HepG2 (cell line): ENCODE measurements around the gene TMTC4. TPM values are rescaled to one million over a fixed set of nuclear protein-coding genes. Genes with fewer than 3 reads are reported as not detected.

Experiments
- BHLHE40 ChIP-seq: IDR thresholded peaks from 2 replicates; pipeline ENCODE4 v1.6.1; 2011; ENCODE audit warnings: low read length, improper control_type of control experiment
- ETV5 ChIP-seq: IDR thresholded peaks from 2 replicates; pipeline ENCODE4 v1.6.1; 2018; ENCODE audit warnings: missing biosample characterization, missing genetic modification reagents, inconsistent platforms, borderline replicate concordance
- KMT2A ChIP-seq: sonication (generic); formaldehyde crosslinking; IDR thresholded peaks from 2 replicates; pipeline ENCODE4 v1.4.0; 2020; ENCODE audit warnings: missing genetic modification reagents
- NAIF1 ChIP-seq: sonication (generic); formaldehyde crosslinking; IDR thresholded peaks from 2 replicates; pipeline ENCODE4 v1.5.0; 2020; ENCODE audit warnings: mild to moderate bottlenecking, missing genetic modification reagents, borderline replicate concordance
- NR3C1 ChIP-seq: sonication (generic); formaldehyde crosslinking; IDR thresholded peaks from 2 replicates; pipeline ENCODE4 v1.4.0; 2020; ENCODE audit warnings: missing genetic modification reagents
- PPARG ChIP-seq: conservative IDR thresholded peaks from 2 replicates; pipeline ENCODE4 v1.6.1; 2016; ENCODE audit warnings: missing biosample characterization, missing genetic modification reagents
- SOX13 ChIP-seq, 3 experiments: fragments of 450-650 bp in 1 of 3; sonication (generic) in 1 of 3; formaldehyde crosslinking in 1 of 3; IDR thresholded peaks in 2 of 3; conservative IDR thresholded peaks in 1 of 3; 2 replicates each; pipeline versions ENCODE4 v1.5.0 to v1.6.1; 2016 to 2020; ENCODE audit warnings: antibody characterized with exemption in 1 of 3, mild to moderate bottlenecking in 1 of 3, missing compliant biosample characterization in 1 of 3, missing genetic modification reagents in 1 of 3, moderate library complexity in 1 of 3
- ZBTB7A ChIP-seq: sonication (generic); formaldehyde crosslinking; IDR thresholded peaks from 2 replicates; pipeline ENCODE4 v1.8.0; 2022; ENCODE audit warnings: mild to moderate bottlenecking, missing genetic modification reagents
- ZKSCAN1 ChIP-seq: fragments of 150-350 bp; IDR thresholded peaks from 2 replicates; pipeline ENCODE4 v1.6.1; 2014; ENCODE audit warnings: low read length
- ZNF317 ChIP-seq: sonication (generic); formaldehyde crosslinking; IDR thresholded peaks from 2 replicates; pipeline ENCODE4 v1.5.0; 2020; ENCODE audit warnings: mild to moderate bottlenecking, missing genetic modification reagents
- ZNF547 ChIP-seq: sonication (generic); formaldehyde crosslinking; IDR thresholded peaks from 2 replicates; pipeline ENCODE4 v1.5.1; 2020; ENCODE audit warnings: mild to moderate bottlenecking, missing genetic modification reagents
- ZNF75D ChIP-seq: sonication (generic); formaldehyde crosslinking; IDR thresholded peaks from 2 replicates; pipeline ENCODE4 v1.8.1; 2023; ENCODE audit warnings: missing genetic modification reagents, mild to moderate bottlenecking, borderline replicate concordance
- ZSCAN29 ChIP-seq: sonication (generic); formaldehyde crosslinking; conservative IDR thresholded peaks from 2 replicates; pipeline ENCODE4 v1.4.0; 2020; ENCODE audit warnings: mild to moderate bottlenecking, missing genetic modification reagents
- polyA plus RNA-seq, 8 experiments: library from polyadenylated mRNA; depleted of rRNA in 3 of 8; stranded (reverse) in 7 of 8; unstranded in 1 of 8; fragments of >200 nt; fragmentation: Illumina TruSeq in 4 of 8; extraction: Trizol in 4 of 8; gene quantifications; 2 replicates each; pipeline versions ENCODE4 v1.2.1 to v1.2.3, GENCODE V29; 2011 to 2016; ENCODE audit warnings: low read depth in 4 of 8, missing spikeins in 1 of 8, mixed read lengths in 1 of 8; ENCODE audit not compliant: insufficient read depth in 1 of 8
- total RNA-seq, 5 experiments: library from RNA; depleted of rRNA; stranded (reverse); fragments of >200 nt; fragmentation: Illumina TruSeq; extraction: Trizol; gene quantifications; 2 replicates each; pipeline ENCODE4 v1.2.3, GENCODE V29; 2016; ENCODE audit warnings: low read depth in 1 of 5
- TF ChIP-seq, protein P1 (sequence below): sonication (generic); formaldehyde crosslinking; IDR thresholded peaks from 2 replicates; pipeline ENCODE4 v1.8.1; 2023; ENCODE audit warnings: mild to moderate bottlenecking, missing genetic modification reagents
- TF ChIP-seq, protein P2 (sequence below): sonication (generic); formaldehyde crosslinking; IDR thresholded peaks from 2 replicates; pipeline ENCODE4 v1.9.0; 2022; ENCODE audit warnings: low read depth, missing genetic modification reagents
- TF ChIP-seq, protein P3 (sequence below): sonication (generic); formaldehyde crosslinking; IDR thresholded peaks from 2 replicates; pipeline ENCODE4 v1.8.0; 2022; ENCODE audit warnings: mild to moderate bottlenecking, missing genetic modification reagents; ENCODE audit not compliant: insufficient replicate concordance
- TF ChIP-seq, protein P4 (sequence below): sonication (generic); formaldehyde crosslinking; conservative IDR thresholded peaks from 2 replicates; pipeline ENCODE4 v1.4.0; 2020; ENCODE audit warnings: missing genetic modification reagents
- TF ChIP-seq, protein P5 (sequence below): sonication (generic); formaldehyde crosslinking; conservative IDR thresholded peaks from 2 replicates; pipeline ENCODE4 v1.8.0; 2022; ENCODE audit warnings: missing genetic modification reagents
- TF ChIP-seq, protein P6 (sequence below): sonication (generic); formaldehyde crosslinking; IDR thresholded peaks from 2 replicates; pipeline ENCODE4 v1.5.1; 2020; ENCODE audit warnings: missing genetic modification reagents, mild to moderate bottlenecking, borderline replicate concordance

The TMTC4 gene
- total and polyA plus RNA-seq, 2 of the 13 experiments (the other 11 are each of a cell fraction or from before 2014, with no cell fraction given), result 16.0 to 22.6 TPM

DNA sequence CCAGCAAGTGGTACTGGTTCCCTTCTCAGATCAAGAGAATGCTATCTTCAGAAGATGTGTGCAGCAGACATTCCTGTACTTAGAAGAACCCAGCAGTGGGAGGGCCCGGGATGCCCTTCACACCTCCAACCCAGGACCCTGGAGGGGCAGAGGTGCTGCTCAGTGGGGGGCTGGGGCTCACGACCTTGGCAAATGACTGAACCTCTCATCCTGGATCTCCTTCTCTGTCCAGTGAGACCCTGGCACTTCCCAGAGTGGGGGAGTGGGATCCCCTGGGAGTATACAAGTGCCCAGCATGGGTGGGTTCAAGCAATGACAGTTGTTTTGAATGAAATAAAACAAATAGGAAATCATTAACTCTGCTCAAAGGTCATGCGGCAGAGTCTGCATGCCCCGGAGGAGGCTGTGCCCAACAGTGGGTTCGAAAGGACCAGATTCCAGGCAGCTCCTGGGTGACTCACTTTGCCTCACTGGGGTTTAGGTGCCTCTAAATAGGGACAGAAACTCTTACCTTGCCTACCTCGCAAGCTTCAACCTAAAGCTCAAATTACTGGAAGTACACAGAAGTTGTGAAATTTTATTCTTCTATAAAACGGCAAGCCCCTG is 112.9 kb downstream of the TMTC4 start (continued):
- TF ChIP-seq ETV5 (CRISPR knock-in tag), result no peak; the same call in 1 of the 2 replicates
- TF ChIP-seq, protein P1, sequence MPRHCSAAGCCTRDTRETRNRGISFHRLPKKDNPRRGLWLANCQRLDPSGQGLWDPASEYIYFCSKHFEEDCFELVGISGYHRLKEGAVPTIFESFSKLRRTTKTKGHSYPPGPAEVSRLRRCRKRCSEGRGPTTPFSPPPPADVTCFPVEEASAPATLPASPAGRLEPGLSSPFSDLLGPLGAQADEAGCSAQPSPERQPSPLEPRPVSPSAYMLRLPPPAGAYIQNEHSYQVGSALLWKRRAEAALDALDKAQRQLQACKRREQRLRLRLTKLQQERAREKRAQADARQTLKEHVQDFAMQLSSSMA (CRISPR knock-in tag), result no peak
- TF ChIP-seq, protein P2, sequence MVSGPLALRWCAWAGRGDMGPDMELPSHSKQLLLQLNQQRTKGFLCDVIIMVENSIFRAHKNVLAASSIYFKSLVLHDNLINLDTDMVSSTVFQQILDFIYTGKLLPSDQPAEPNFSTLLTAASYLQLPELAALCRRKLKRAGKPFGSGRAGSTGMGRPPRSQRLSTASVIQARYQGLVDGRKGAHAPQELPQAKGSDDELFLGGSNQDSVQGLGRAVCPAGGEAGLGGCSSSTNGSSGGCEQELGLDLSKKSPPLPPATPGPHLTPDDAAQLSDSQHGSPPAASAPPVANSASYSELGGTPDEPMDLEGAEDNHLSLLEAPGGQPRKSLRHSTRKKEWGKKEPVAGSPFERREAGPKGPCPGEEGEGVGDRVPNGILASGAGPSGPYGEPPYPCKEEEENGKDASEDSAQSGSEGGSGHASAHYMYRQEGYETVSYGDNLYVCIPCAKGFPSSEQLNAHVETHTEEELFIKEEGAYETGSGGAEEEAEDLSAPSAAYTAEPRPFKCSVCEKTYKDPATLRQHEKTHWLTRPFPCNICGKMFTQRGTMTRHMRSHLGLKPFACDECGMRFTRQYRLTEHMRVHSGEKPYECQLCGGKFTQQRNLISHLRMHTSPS (CRISPR knock-in tag), result peak; percentile 63; the same call in 1 of the 2 replicates
- TF ChIP-seq ZNF75D, result no peak
- no peak for TF ChIP-seq NAIF1 (CRISPR knock-in tag)
- TF ChIP-seq NR3C1 (CRISPR knock-in tag), result no peak
- TF ChIP-seq, protein P3, sequence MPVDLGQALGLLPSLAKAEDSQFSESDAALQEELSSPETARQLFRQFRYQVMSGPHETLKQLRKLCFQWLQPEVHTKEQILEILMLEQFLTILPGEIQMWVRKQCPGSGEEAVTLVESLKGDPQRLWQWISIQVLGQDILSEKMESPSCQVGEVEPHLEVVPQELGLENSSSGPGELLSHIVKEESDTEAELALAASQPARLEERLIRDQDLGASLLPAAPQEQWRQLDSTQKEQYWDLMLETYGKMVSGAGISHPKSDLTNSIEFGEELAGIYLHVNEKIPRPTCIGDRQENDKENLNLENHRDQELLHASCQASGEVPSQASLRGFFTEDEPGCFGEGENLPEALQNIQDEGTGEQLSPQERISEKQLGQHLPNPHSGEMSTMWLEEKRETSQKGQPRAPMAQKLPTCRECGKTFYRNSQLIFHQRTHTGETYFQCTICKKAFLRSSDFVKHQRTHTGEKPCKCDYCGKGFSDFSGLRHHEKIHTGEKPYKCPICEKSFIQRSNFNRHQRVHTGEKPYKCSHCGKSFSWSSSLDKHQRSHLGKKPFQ (CRISPR knock-in tag), result no peak
- no peak for TF ChIP-seq BHLHE40
- TF ChIP-seq KMT2A (CRISPR knock-in tag), result no peak
- no peak for TF ChIP-seq ZKSCAN1
- TF ChIP-seq, protein P4, sequence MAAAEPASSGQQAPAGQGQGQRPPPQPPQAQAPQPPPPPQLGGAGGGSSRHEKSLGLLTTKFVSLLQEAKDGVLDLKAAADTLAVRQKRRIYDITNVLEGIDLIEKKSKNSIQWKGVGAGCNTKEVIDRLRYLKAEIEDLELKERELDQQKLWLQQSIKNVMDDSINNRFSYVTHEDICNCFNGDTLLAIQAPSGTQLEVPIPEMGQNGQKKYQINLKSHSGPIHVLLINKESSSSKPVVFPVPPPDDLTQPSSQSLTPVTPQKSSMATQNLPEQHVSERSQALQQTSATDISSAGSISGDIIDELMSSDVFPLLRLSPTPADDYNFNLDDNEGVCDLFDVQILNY (CRISPR knock-in tag), result no peak
- TF ChIP-seq, protein P5, sequence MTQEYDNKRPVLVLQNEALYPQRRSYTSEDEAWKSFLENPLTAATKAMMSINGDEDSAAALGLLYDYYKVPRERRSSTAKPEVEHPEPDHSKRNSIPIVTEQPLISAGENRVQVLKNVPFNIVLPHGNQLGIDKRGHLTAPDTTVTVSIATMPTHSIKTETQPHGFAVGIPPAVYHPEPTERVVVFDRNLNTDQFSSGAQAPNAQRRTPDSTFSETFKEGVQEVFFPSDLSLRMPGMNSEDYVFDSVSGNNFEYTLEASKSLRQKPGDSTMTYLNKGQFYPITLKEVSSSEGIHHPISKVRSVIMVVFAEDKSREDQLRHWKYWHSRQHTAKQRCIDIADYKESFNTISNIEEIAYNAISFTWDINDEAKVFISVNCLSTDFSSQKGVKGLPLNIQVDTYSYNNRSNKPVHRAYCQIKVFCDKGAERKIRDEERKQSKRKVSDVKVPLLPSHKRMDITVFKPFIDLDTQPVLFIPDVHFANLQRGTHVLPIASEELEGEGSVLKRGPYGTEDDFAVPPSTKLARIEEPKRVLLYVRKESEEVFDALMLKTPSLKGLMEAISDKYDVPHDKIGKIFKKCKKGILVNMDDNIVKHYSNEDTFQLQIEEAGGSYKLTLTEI (CRISPR knock-in tag), result no peak
- peak; percentile 59; the same call in 1 of the 2 replicates for TF ChIP-seq PPARG
- TF ChIP-seq ZSCAN29, result no peak
- no peak for TF ChIP-seq ZNF317 (CRISPR knock-in tag)
- TF ChIP-seq SOX13 (IDR thresholded peaks at IDR 0.05), result no peak
- TF ChIP-seq SOX13 (CRISPR knock-in tag; conservative IDR thresholded peaks at IDR 0.05 in 1 of 2, IDR thresholded peaks at IDR 0.05 in 1 of 2), result 0 out of 4 replicates have a peak, but pooled peaks of 1 of the 2 experiments have one; percentile 5
- no peak for TF ChIP-seq ZNF547 (CRISPR knock-in tag)
- TF ChIP-seq, protein P6, sequence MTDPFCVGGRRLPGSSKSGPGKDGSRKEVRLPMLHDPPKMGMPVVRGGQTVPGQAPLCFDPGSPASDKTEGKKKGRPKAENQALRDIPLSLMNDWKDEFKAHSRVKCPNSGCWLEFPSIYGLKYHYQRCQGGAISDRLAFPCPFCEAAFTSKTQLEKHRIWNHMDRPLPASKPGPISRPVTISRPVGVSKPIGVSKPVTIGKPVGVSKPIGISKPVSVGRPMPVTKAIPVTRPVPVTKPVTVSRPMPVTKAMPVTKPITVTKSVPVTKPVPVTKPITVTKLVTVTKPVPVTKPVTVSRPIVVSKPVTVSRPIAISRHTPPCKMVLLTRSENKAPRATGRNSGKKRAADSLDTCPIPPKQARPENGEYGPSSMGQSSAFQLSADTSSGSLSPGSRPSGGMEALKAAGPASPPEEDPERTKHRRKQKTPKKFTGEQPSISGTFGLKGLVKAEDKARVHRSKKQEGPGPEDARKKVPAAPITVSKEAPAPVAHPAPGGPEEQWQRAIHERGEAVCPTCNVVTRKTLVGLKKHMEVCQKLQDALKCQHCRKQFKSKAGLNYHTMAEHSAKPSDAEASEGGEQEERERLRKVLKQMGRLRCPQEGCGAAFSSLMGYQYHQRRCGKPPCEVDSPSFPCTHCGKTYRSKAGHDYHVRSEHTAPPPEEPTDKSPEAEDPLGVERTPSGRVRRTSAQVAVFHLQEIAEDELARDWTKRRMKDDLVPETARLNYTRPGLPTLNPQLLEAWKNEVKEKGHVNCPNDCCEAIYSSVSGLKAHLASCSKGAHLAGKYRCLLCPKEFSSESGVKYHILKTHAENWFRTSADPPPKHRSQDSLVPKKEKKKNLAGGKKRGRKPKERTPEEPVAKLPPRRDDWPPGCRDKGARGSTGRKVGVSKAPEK (CRISPR knock-in tag), result no peak
- TF ChIP-seq ZBTB7A, result 0 out of 2 replicates have a peak, but pooled peaks have one; percentile 23
